Neural cell (in vitro differentiated cells): ENCODE results near the gene KRT83. TPM values are rescaled to one million over a fixed set of nuclear protein-coding genes. Genes with fewer than 3 reads are reported as not detected.

Experiments used
- H2AFZ ChIP-seq: fragments of 200-600, 300-800 bp; sonication (generic), shearing (Covaris generic); 2 replicates; pipeline ENCODE4 v1.6.0; 2014; ENCODE audit warnings: low read depth, mild to moderate bottlenecking, antibody characterized with exemption, low read length, moderate library complexity
- H3F3A ChIP-seq: fragments of 200-600 bp; shearing (Covaris generic); 2 replicates; pipeline ENCODE4 v1.6.1; 2016; ENCODE audit warnings: mild to moderate bottlenecking, moderate library complexity, mixed read lengths, antibody characterized with exemption, low read length; ENCODE audit not compliant: insufficient read depth, poor library complexity, severe bottlenecking
- H3K27ac ChIP-seq: fragments of 200-600, 300-800 bp; sonication (generic), shearing (Covaris generic); 2 replicates; pipeline ENCODE4 v1.5.1; 2014; ENCODE audit warnings: mild to moderate bottlenecking, low read length, moderate library complexity
- H3K27me3 ChIP-seq: fragments of 300-800, 200-600 bp; sonication (generic), shearing (Covaris generic); 2 replicates; pipeline ENCODE4 v1.6.0; 2014; ENCODE audit warnings: mild to moderate bottlenecking, low read depth, low read length, moderate library complexity; ENCODE audit not compliant: insufficient read depth
- H3K36me3 ChIP-seq: fragments of 300-800, 200-600 bp; sonication (generic), shearing (Covaris generic); 2 replicates; pipeline ENCODE4 v1.5.1; 2014; ENCODE audit warnings: mild to moderate bottlenecking, antibody characterized with exemption, low read length, moderate library complexity; ENCODE audit not compliant: insufficient read depth
- H3K4me2 ChIP-seq: fragments of 300-800, 200-600 bp; sonication (generic), shearing (Covaris generic); 2 replicates; pipeline ENCODE4 v1.6.0; 2014; ENCODE audit warnings: mild to moderate bottlenecking, low read length
- H3K4me3 ChIP-seq: fragments of 300-800, 200-600 bp; sonication (generic), shearing (Covaris generic); 2 replicates; pipeline ENCODE4 v1.5.1; 2014; ENCODE audit warnings: mild to moderate bottlenecking, low read length, moderate library complexity
- H3K79me2 ChIP-seq: fragments of 200-600 bp; shearing (Covaris generic); replicated peaks from 2 replicates; pipeline ENCODE4 v1.6.0; 2014; ENCODE audit warnings: mild to moderate bottlenecking, low read length, moderate library complexity; ENCODE audit not compliant: insufficient read depth
- H3K9ac ChIP-seq: fragments of 300-800, 200-600 bp; sonication (generic), shearing (Covaris generic); 2 replicates; pipeline ENCODE4 v1.6.1; 2016; ENCODE audit warnings: mild to moderate bottlenecking, low read length, mixed read lengths
- H3K9me2 ChIP-seq: fragments of 200-600 bp; shearing (Covaris generic); 2 replicates; pipeline ENCODE4 v1.6.1; 2016; ENCODE audit warnings: mild to moderate bottlenecking, low read length, mixed read lengths; ENCODE audit not compliant: insufficient read depth
- H3K9me3 ChIP-seq: fragments of 200-600, 300-800 bp; sonication (generic), shearing (Covaris generic); 2 replicates; pipeline ENCODE4 v1.6.1; 2016; ENCODE audit warnings: mild to moderate bottlenecking, mixed run types, low read length, moderate library complexity, mixed read lengths
- H4K20me1 ChIP-seq: fragments of 200-600 bp; shearing (Covaris generic); 2 replicates; pipeline ENCODE4 v1.6.1; 2016; ENCODE audit warnings: mild to moderate bottlenecking, mixed run types; ENCODE audit not compliant: insufficient read depth
- CTCF ChIP-seq: fragments of 450-650 bp; IDR thresholded peaks from 2 replicates; pipeline ENCODE4 v1.5.1; 2014; ENCODE audit warnings: antibody characterized with exemption, mild to moderate bottlenecking, moderate library complexity; ENCODE audit not compliant: poor library complexity, severe bottlenecking
- EP300 ChIP-seq: fragments of 450-650 bp; conservative IDR thresholded peaks from 2 replicates; pipeline ENCODE4 v1.6.1; 2014; ENCODE audit warnings: antibody characterized with exemption, mild to moderate bottlenecking, moderate library complexity; ENCODE audit not compliant: poor library complexity, severe bottlenecking
- EZH2 ChIP-seq: fragments of 200-600, 300-800 bp; shearing (Covaris generic), sonication (generic); IDR thresholded peaks from 2 replicates; pipeline ENCODE4 v1.6.1; 2014; ENCODE audit warnings: antibody characterized with exemption, low read length, borderline replicate concordance, mild to moderate bottlenecking; ENCODE audit not compliant: insufficient read depth, poor library complexity, severe bottlenecking
- MXI1 ChIP-seq: fragments of 450-650 bp; conservative IDR thresholded peaks from 2 replicates; pipeline ENCODE4 v1.6.1; 2014; ENCODE audit warnings: antibody characterized with exemption, mild to moderate bottlenecking; ENCODE audit not compliant: poor library complexity, severe bottlenecking
- POLR2AphosphoS5 ChIP-seq: IDR thresholded peaks from 2 replicates; pipeline ENCODE4 v1.6.1; 2012
- RAD21 ChIP-seq: fragments of 450-650 bp; conservative IDR thresholded peaks from 2 replicates; pipeline ENCODE4 v1.6.1; 2014; ENCODE audit warnings: antibody characterized with exemption, mild to moderate bottlenecking, moderate library complexity
- SMC3 ChIP-seq: fragments of 450-650 bp; conservative IDR thresholded peaks from 2 replicates; pipeline ENCODE4 v1.6.1; 2014; ENCODE audit warnings: antibody characterized with exemption, mild to moderate bottlenecking, moderate library complexity; ENCODE audit not compliant: poor library complexity
- TAF1 ChIP-seq: IDR thresholded peaks from 2 replicates; pipeline ENCODE4 v1.6.1; 2012; ENCODE audit warnings: low read depth
- polyA plus RNA-seq: library from polyadenylated mRNA; depleted of rRNA; stranded (reverse); fragments of >200 nt; gene quantifications from 2 replicates; pipeline ENCODE4 v1.2.3, GENCODE V29; 2014
- TF ChIP-seq, protein P1 (sequence below): IDR thresholded peaks from 2 replicates; pipeline ENCODE4 v1.6.1; 2012; ENCODE audit warnings: borderline replicate concordance

Gene KRT83
- polyA plus RNA-seq, 1 donor from 2014 or later, result not detected

GRCh38 chr12:52296572-52297215, 24.5 kb downstream of the KRT83 start:
- no peaks in the 10 kb centered on the region for H3K36me3 ChIP-seq
- no peak overlapping the region for H3K4me2 ChIP-seq
- no peaks in the 10 kb centered on the region for H3K9me3 ChIP-seq
- TF ChIP-seq SMC3 (no peak), EZH2 (no peak), EP300 (no peak), MXI1 (no peak), POLR2AphosphoS5 (no peak), TAF1 (no peak), RAD21 (no peak), CTCF (no peak)
- TF ChIP-seq, protein P1, sequence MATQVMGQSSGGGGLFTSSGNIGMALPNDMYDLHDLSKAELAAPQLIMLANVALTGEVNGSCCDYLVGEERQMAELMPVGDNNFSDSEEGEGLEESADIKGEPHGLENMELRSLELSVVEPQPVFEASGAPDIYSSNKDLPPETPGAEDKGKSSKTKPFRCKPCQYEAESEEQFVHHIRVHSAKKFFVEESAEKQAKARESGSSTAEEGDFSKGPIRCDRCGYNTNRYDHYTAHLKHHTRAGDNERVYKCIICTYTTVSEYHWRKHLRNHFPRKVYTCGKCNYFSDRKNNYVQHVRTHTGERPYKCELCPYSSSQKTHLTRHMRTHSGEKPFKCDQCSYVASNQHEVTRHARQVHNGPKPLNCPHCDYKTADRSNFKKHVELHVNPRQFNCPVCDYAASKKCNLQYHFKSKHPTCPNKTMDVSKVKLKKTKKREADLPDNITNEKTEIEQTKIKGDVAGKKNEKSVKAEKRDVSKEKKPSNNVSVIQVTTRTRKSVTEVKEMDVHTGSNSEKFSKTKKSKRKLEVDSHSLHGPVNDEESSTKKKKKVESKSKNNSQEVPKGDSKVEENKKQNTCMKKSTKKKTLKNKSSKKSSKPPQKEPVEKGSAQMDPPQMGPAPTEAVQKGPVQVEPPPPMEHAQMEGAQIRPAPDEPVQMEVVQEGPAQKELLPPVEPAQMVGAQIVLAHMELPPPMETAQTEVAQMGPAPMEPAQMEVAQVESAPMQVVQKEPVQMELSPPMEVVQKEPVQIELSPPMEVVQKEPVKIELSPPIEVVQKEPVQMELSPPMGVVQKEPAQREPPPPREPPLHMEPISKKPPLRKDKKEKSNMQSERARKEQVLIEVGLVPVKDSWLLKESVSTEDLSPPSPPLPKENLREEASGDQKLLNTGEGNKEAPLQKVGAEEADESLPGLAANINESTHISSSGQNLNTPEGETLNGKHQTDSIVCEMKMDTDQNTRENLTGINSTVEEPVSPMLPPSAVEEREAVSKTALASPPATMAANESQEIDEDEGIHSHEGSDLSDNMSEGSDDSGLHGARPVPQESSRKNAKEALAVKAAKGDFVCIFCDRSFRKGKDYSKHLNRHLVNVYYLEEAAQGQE, result no peak
- no peak overlapping the region for H3K4me3 ChIP-seq
- H3F3A ChIP-seq, result no peaks in the 10 kb centered on the region
- no peak overlapping the region for H2AFZ ChIP-seq
- H3K9me2 ChIP-seq, result no peaks in the 10 kb centered on the region
- no peak overlapping the region for H3K27ac ChIP-seq
- H4K20me1 ChIP-seq, result no peaks in the 10 kb centered on the region
- H3K79me2 ChIP-seq, result no peaks in the 10 kb centered on the region
- no peaks in the 10 kb centered on the region for H3K27me3 ChIP-seq
- H3K9ac ChIP-seq, result no peak overlapping the region

GRCh38 chr12:52295663-52296062, 25.5 kb downstream of the KRT83 start:
- Histone ChIP-seq H2AFZ (no peak overlapping the region), H4K20me1 (no peaks in the 10 kb centered on the region), H3K4me3 (no peak overlapping the region), H3K79me2 (no peaks in the 10 kb centered on the region), H3K9me2 (no peaks in the 10 kb centered on the region), H3F3A (no peaks in the 10 kb centered on the region), H3K9ac (no peak overlapping the region), H3K27ac (no peak overlapping the region), H3K36me3 (no peaks in the 10 kb centered on the region), H3K9me3 (no peaks in the 10 kb centered on the region), H3K27me3 (no peaks in the 10 kb centered on the region), H3K4me2 (no peak overlapping the region)
- TF ChIP-seq TAF1, result no peak
- no peak for TF ChIP-seq EP300
- TF ChIP-seq POLR2AphosphoS5, result no peak
- no peak for TF ChIP-seq MXI1
- no peak for TF ChIP-seq RAD21
- TF ChIP-seq, protein P1, result no peak
